Activated CD4-positive, alpha-beta memory T cell treated with anti-CD3 and anti-CD28 coated beads, Interleukin-2, amount 10 ng/mL, durations not matched to agents 7 days and 5 days (primary cell): Measurements from ENCODE around the gene UGT2B17. TPM values are rescaled to one million over a fixed set of nuclear protein-coding genes. Genes with fewer than 3 reads are reported as not detected.
"Not testable (repeated sequence)": the region's sequence is repeated elsewhere in the genome, so short reads cannot be mapped to it uniquely, and the experiment has no call there.

ENCODE experiments used
- CTCF ChIA-PET: fragments of 350-600 bp; sonication (Branson Sonifier 250); formaldehyde crosslinking; loops from one replicate; lab custom pipeline; 2021; ENCODE audit warnings: antibody characterized with exemption, inconsistent platforms; lab: Charles Lee
- POLR2A ChIA-PET: fragments of 350-600 bp; sonication (Branson Sonifier 250); formaldehyde crosslinking; loops from one replicate; lab custom pipeline; 2021; ENCODE audit warnings: antibody characterized with exemption; lab: Charles Lee
- DNase-seq: peaks from one replicate; pipeline ENCODE4 v3.0.0-alpha.2; 2020
- H3K27ac Mint-ChIP-seq: one replicate; pipeline ENCODE4 v1.8.0; 2021; ENCODE audit warnings: mild to moderate bottlenecking, mixed read lengths
- H3K27me3 Mint-ChIP-seq: one replicate; pipeline ENCODE4 v1.8.0; 2021; ENCODE audit warnings: mixed read lengths
- H3K36me3 Mint-ChIP-seq: one replicate; pipeline ENCODE4 v1.8.0; 2021; ENCODE audit warnings: low read depth, mixed read lengths
- H3K4me1 Mint-ChIP-seq: one replicate; pipeline ENCODE4 v1.8.0; 2021; ENCODE audit warnings: mixed read lengths
- H3K4me3 Mint-ChIP-seq: one replicate; pipeline ENCODE4 v1.8.0; 2021; ENCODE audit warnings: mild to moderate bottlenecking, mixed read lengths
- H3K9me3 Mint-ChIP-seq: one replicate; pipeline ENCODE4 v1.8.0; 2021; ENCODE audit warnings: mixed read lengths
- total RNA-seq, 2 experiments: library from RNA; stranded (reverse); gene quantifications; one replicate each; pipeline ENCODE4 v1.2.3, GENCODE V29; 2021

The UGT2B17 gene
- total RNA-seq: not detected

DNA sequence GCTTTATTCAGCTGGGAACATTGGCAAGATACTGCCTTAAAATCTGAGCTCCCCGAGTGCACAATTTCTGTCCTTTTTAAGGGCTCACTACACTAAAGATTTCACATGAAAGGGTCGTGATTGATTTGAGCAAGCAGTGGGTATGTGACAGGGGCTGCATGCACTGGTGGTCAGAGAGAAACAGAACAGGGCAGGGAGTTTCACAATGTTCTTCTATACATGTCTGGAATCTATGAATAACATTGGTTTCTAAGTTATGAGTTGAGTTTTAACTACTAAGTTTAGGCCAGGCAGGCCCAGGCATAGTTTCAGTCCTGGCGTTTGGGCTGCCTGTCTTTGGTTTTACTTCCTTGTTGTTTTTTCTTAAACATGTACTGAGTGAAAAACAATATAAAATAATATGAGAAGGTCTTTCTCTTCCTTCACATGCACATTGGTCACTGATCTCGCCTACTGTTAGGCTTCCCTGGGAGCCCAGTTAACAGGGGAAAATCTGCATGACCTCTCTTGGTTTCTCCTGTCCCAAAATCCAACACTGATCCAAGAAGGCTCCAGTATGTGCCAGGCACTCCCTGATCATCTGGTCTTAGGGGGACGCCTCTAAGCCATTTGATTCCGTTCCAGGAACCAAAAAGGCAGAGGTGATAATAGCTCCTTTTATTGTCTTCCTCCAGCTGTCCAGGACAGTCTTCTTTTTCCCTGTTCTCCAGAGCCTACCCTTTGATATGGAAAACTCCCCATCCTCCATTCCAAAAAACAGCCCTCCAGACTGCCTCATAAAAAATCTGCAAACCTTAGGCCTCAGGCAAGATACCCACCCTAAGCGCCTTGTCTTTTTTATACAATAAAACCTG is at the start of gene UGT2B17:
TSS of gene UGT2B17 (minus strand) at position 51 of the 854 bp plus-strand sequence. CDS start 7,838 bp downstream, outside the sequence.
- Mint-ChIP-seq H3K36me3 (no peaks in the 10 kb centered on the region), H3K27me3 (no peaks in the 10 kb centered on the region), H3K9me3 (no peaks in the 10 kb centered on the region), H3K27ac (no peak within 1 kb of the TSS), H3K4me3 (no peak within 1 kb of the TSS), H3K4me1 (no peaks in the 10 kb centered on the region)
- ChIA-PET POLR2A (no interaction called here), CTCF (no interaction called here)
- no peak for DNase-seq

- H3K36me3 Mint-ChIP-seq, H3K9me3 Mint-ChIP-seq, H3K4me1 Mint-ChIP-seq, POLR2A ChIA-PET, CTCF ChIA-PET, DNase-seq, H3K27me3 Mint-ChIP-seq, H3K4me3 Mint-ChIP-seq, H3K27ac Mint-ChIP-seq: not testable (repeated sequence)
Observed at GRCh38 chr4:68622731-68623130, 46.6 kb upstream of the UGT2B17 start.

GRCh38 chr4:68617003-68617698 is 41.0 kb upstream of the UGT2B17 start:
- Mint-ChIP-seq H3K4me3 (no peak overlapping the region), H3K4me1 (no peaks in the 10 kb centered on the region), H3K27ac (no peak overlapping the region), H3K9me3 (no peaks in the 10 kb centered on the region), H3K36me3 (no peaks in the 10 kb centered on the region), H3K27me3 (no peaks in the 10 kb centered on the region)
- POLR2A ChIA-PET: no interaction called here
- CTCF ChIA-PET: no interaction called here
- no peak for DNase-seq

- CTCF ChIA-PET: no interaction called here
- no peaks in the 10 kb centered on the region for H3K36me3 Mint-ChIP-seq
- no peaks in the 10 kb centered on the region for H3K27me3 Mint-ChIP-seq
- H3K27ac Mint-ChIP-seq: no peak overlapping the region
- no peaks in the 10 kb centered on the region for H3K9me3 Mint-ChIP-seq
- POLR2A ChIA-PET: no interaction called here
- no peak for DNase-seq
- H3K4me3 Mint-ChIP-seq: no peak overlapping the region
- no peaks in the 10 kb centered on the region for H3K4me1 Mint-ChIP-seq
Observed at GRCh38 chr4:68615699-68616422, 39.7 kb upstream of the UGT2B17 start.

DNA sequence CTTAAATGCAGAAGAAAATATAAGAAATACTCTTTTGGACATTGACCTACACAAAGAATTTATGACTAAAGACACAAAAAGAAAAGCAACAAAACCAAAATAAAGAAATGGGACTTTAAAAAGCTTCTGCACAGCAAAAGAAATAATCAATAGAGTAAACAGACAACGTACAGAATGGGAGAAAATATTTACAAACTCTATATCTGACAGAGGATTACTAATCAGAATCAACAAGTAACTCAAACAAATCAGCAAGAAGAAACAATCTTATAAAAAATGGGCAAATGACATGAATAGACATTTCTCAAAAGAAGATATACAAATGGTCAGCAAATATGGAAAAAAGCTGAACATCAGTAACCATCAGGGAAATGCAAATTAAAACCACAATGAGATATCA is 37.6 kb upstream of the UGT2B17 start:
- POLR2A ChIA-PET: no interaction called here
- H3K27me3 Mint-ChIP-seq: no peaks in the 10 kb centered on the region

GRCh38 chr4:68606240-68606639 is 30.1 kb upstream of the UGT2B17 start:
- Mint-ChIP-seq H3K27me3 (no peaks in the 10 kb centered on the region), H3K9me3 (no peaks in the 10 kb centered on the region), H3K27ac (no peak overlapping the region), H3K36me3 (no peaks in the 10 kb centered on the region), H3K4me3 (no peak overlapping the region), H3K4me1 (no peaks in the 10 kb centered on the region)
- ChIA-PET CTCF (no interaction called here), POLR2A (no interaction called here)
- DNase-seq: no peak

More for the DNA sequence above, 37.6 kb upstream of the UGT2B17 start:
- no peaks in the 10 kb centered on the region for H3K9me3 Mint-ChIP-seq
- no peak overlapping the region for H3K4me3 Mint-ChIP-seq
- H3K36me3 Mint-ChIP-seq: no peaks in the 10 kb centered on the region
- no peak overlapping the region for H3K27ac Mint-ChIP-seq
- no peak for DNase-seq
- CTCF ChIA-PET: no interaction called here
- no peaks in the 10 kb centered on the region for H3K4me1 Mint-ChIP-seq

DNA sequence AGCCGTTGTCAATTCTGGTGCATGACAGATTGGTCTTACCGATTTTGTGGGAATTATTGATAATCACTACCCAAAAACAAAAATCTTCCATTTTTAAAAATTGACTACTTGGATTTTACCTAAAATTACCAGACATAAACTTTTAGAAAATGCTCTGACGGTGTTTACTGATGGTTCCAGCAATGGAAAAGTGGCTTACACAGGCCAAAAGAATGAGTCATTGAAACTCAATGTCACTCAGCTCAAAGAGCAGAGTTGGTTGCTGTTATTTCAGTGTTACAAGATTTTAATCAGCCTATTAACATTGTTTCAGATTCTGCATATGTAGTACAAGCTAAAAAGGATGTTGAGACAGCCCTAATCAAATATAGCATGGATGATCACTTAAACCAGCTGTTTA is 23.0 kb upstream of the UGT2B17 start:
- Mint-ChIP-seq H3K4me3 (no peak overlapping the region), H3K27me3 (no peaks in the 10 kb centered on the region), H3K9me3 (peaks cover 3% of the 10 kb centered on the region), H3K36me3 (no peaks in the 10 kb centered on the region), H3K27ac (no peak overlapping the region), H3K4me1 (no peaks in the 10 kb centered on the region)
- ChIA-PET CTCF (no interaction called here), POLR2A (no interaction called here)
- DNase-seq: no peak

DNA sequence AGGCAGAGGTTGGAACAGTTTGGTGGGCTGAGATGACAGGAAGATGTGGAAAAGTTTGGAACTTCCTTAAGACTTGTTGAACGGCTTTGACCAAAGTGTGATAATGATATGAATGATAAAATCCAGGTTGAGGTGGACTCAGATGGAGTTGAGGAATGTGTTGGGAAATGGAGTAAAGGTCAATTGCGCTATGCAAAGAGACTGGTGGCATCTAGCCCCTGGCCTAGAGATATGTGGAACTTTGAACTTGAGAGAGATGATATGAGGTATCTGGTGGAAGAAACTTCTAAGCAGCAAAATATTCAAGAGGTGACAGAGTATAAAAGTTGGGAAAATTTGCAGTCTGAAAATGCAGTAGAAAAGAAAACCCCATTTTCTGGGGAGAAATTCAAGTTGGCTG is 21.4 kb upstream of the UGT2B17 start:
- H3K9me3 Mint-ChIP-seq: peaks cover 3% of the 10 kb centered on the region
- ChIA-PET CTCF (no interaction called here), POLR2A (no interaction called here)
- H3K36me3 Mint-ChIP-seq: no peaks in the 10 kb centered on the region
- no peak overlapping the region for H3K4me3 Mint-ChIP-seq
- no peak for DNase-seq
- H3K27ac Mint-ChIP-seq: no peak overlapping the region
- H3K27me3 Mint-ChIP-seq: no peaks in the 10 kb centered on the region
- H3K4me1 Mint-ChIP-seq: no peaks in the 10 kb centered on the region

GRCh38 chr4:68594678-68595077 is 18.6 kb upstream of the UGT2B17 start:
- Mint-ChIP-seq H3K27me3 (no peaks in the 10 kb centered on the region), H3K4me1 (no peaks in the 10 kb centered on the region), H3K4me3 (no peak overlapping the region), H3K27ac (no peak overlapping the region), H3K9me3 (peaks cover 3% of the 10 kb centered on the region), H3K36me3 (no peaks in the 10 kb centered on the region)
- DNase-seq: no peak
- POLR2A ChIA-PET: no interaction called here
- CTCF ChIA-PET: no interaction called here

GRCh38 chr4:68593112-68593511 is 17.0 kb upstream of the UGT2B17 start:
- no peaks in the 10 kb centered on the region for H3K27me3 Mint-ChIP-seq
- no peak for DNase-seq
- H3K27ac Mint-ChIP-seq: no peak overlapping the region
- CTCF ChIA-PET: no interaction called here
- no peaks in the 10 kb centered on the region for H3K4me1 Mint-ChIP-seq
- no peaks in the 10 kb centered on the region for H3K36me3 Mint-ChIP-seq
- H3K4me3 Mint-ChIP-seq: no peak overlapping the region
- POLR2A ChIA-PET: no interaction called here
- H3K9me3 Mint-ChIP-seq: peaks cover 3% of the 10 kb centered on the region

DNA sequence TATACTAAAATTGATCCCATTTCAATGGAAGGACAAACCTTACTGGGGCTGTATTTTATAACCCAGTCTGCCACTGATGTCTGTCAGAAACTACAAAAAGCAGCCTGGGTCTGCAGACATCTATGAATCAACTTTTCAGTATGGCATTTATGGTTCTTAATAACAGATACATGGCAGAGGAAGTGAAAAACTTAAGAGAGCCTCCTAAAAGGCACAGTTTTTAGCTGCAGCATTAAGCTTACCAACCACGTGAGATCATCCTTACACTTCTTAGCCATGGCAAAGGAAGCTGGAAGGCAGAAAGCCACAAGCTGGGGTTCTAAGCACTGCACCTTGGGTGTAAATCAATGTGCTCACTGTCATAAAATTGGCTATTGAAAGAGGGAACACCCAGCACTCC is 16.6 kb upstream of the UGT2B17 start:
- Mint-ChIP-seq H3K4me3 (no peak overlapping the region), H3K27me3 (no peaks in the 10 kb centered on the region), H3K36me3 (no peaks in the 10 kb centered on the region), H3K27ac (no peak overlapping the region), H3K9me3 (peaks cover 3% of the 10 kb centered on the region), H3K4me1 (no peaks in the 10 kb centered on the region)
- ChIA-PET POLR2A (no interaction called here), CTCF (no interaction called here)
- DNase-seq: no peak

DNA sequence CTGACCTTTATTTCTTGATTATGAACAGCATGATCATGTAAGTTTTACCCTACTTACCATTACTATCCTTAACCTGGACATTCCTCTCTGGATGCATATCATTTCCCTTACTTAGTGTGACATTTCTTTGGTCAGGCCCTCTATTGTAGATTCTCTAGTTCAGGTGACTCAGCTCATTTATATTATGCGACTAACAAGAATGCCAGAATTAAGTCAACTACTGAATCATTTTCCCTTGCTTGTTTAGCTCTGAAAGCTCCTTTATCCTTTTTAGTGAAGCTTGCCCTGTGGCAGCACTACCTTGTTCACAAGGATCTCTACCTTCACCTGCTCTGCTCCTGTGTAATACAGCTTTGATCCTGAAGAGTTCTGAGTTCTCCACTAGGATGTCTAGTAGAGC is 15.1 kb upstream of the UGT2B17 start:
- H3K4me3 Mint-ChIP-seq: no peak overlapping the region
- CTCF ChIA-PET: no interaction called here
- no peaks in the 10 kb centered on the region for H3K9me3 Mint-ChIP-seq
- no peaks in the 10 kb centered on the region for H3K36me3 Mint-ChIP-seq
- POLR2A ChIA-PET: no interaction called here
- no peak overlapping the region for H3K27ac Mint-ChIP-seq
- H3K27me3 Mint-ChIP-seq: no peaks in the 10 kb centered on the region
- no peak for DNase-seq
- no peaks in the 10 kb centered on the region for H3K4me1 Mint-ChIP-seq

DNA sequence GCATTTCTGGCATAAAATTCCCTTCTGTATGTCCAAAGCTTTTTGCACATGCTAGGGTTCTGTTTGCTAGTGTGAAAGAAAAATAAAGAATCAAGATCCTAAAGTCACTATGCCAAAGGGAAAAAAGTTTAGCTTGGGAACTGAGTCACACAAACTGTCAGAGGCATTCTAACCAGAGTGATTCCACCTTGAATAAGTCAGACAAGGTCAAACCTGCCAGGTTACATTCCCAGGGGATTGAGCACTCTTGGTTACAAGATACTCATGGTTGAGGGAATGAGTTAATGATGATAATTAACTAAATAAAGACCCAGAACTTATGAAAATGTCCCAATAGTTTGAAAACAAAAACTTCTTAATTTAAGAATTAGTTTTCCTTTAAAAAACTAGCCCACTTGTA is 13.7 kb upstream of the UGT2B17 start:
- no peaks in the 10 kb centered on the region for H3K4me1 Mint-ChIP-seq
- H3K27me3 Mint-ChIP-seq: no peaks in the 10 kb centered on the region
- H3K27ac Mint-ChIP-seq: no peak overlapping the region
- no peaks in the 10 kb centered on the region for H3K36me3 Mint-ChIP-seq
- no peak for DNase-seq
- ChIA-PET CTCF (no interaction called here), POLR2A (no interaction called here)
- no peaks in the 10 kb centered on the region for H3K9me3 Mint-ChIP-seq
- H3K4me3 Mint-ChIP-seq: no peak overlapping the region
